D721Med (cell line): Measurements from ENCODE around the gene ATP8A2.
"Not testable (repeated sequence)": the region's sequence is repeated elsewhere in the genome, so short reads cannot be mapped to it uniquely, and the experiment has no call there.

Source experiments
- DNase-seq: peaks from one replicate; pipeline ENCODE4 v3.0.0; 2011; ENCODE audit warnings: low spot score; ENCODE audit not compliant: insufficient read length
- FAIRE-seq: peaks from 2 replicates; lab custom pipeline; 2011; peaks lifted over from hg19 to GRCh38; lab: Jason Lieb, UNC
- TF ChIP-seq, protein P1 (sequence below): IDR thresholded peaks from 2 replicates; pipeline ENCODE4 v1.5.1; 2012; ENCODE audit warnings: mild to moderate bottlenecking, control low read depth; ENCODE audit not compliant: insufficient read depth; ENCODE audit errors: missing control alignments

The ATP8A2 gene

DNA sequence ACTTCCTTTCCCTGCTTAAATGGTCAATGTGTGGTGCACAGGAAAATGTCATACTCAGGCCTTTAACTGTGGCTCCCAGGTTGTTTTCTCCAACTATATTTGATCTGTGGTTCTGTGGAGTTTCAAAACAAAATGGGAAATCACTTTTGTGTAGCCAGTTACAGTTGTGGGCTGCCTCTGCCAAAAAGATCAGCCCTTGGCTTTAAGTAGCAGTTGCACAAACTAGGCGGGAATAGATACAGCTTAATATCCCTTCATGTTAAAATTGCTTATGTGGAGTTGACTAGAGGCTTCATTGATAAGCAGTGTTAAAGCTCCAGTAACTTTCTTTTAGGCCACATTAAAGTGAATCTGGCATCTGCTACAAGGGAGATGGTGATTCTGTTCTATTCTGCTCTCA, 395.2 kb downstream of the ATP8A2 start:
- TF ChIP-seq, protein P1, sequence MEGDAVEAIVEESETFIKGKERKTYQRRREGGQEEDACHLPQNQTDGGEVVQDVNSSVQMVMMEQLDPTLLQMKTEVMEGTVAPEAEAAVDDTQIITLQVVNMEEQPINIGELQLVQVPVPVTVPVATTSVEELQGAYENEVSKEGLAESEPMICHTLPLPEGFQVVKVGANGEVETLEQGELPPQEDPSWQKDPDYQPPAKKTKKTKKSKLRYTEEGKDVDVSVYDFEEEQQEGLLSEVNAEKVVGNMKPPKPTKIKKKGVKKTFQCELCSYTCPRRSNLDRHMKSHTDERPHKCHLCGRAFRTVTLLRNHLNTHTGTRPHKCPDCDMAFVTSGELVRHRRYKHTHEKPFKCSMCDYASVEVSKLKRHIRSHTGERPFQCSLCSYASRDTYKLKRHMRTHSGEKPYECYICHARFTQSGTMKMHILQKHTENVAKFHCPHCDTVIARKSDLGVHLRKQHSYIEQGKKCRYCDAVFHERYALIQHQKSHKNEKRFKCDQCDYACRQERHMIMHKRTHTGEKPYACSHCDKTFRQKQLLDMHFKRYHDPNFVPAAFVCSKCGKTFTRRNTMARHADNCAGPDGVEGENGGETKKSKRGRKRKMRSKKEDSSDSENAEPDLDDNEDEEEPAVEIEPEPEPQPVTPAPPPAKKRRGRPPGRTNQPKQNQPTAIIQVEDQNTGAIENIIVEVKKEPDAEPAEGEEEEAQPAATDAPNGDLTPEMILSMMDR, result no peak
- no peak for DNase-seq
- FAIRE-seq, result no peak

DNA sequence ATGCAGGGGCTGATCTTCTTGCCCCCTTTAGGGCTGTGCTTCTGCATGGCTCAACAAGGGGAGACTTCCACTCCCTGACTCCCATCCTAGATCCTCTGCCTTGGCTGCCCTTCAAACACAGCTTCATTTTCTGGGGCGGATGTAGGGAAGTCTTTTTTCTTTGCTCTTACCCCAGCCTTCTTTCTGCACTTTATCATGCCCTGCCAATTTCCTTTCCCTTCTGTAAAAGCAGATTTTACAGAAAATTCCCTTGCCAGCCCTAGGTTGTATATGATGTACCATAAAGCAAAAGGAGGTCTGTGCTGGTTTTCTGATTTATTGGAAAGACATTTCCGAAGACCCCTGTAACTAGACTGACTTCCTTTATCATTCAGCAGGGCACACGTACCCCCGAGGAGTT, 396.6 kb downstream of the ATP8A2 start:
- no peak for FAIRE-seq
- TF ChIP-seq, protein P1, result no peak
- DNase-seq, result no peak

DNA sequence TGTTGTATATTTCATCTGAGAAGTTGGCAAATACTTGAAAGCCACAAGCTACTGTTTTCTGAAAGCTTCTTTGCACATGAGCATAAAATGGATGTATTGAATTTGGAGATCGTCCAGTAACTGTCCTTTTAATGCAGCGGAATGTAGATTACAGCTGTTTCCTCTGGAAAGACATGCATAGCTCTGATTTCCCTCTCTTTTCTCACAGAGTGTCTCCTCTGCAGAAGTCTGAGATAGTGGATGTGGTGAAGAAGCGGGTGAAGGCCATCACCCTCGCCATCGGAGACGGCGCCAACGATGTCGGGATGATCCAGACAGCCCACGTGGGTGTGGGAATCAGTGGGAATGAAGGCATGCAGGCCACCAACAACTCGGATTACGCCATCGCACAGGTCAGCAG, 397.1 kb downstream of the ATP8A2 start:
- FAIRE-seq, result no peak
- no peak for DNase-seq
- TF ChIP-seq, protein P1, result no peak

DNA sequence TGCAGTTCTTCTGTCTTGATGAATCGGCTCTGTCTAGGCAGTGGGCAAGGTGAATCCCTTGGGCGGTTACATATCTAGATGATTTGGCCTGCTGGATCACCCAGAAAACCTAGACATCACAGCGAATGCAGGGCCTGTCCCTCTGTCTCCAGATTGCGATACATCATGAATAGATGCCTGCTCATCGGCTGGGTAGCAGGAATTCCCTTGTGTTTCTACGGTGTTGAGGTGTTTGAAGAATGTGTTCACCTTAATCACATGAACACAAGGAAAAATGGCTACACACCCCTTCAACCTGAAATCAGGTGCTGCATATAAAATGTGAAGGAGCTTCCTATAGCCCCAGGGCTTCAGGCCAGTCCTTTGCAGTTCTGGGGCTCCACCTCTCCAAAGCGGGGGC, 398.8 kb downstream of the ATP8A2 start:
- TF ChIP-seq, protein P1, result no peak
- FAIRE-seq, result no peak
- no peak for DNase-seq

- DNase-seq (no peak), FAIRE-seq (no peak)
- TF ChIP-seq, protein P1, result no peak
Measured at GRCh38 chr13:25771202-25771601, 399.4 kb downstream of the ATP8A2 start.

DNA sequence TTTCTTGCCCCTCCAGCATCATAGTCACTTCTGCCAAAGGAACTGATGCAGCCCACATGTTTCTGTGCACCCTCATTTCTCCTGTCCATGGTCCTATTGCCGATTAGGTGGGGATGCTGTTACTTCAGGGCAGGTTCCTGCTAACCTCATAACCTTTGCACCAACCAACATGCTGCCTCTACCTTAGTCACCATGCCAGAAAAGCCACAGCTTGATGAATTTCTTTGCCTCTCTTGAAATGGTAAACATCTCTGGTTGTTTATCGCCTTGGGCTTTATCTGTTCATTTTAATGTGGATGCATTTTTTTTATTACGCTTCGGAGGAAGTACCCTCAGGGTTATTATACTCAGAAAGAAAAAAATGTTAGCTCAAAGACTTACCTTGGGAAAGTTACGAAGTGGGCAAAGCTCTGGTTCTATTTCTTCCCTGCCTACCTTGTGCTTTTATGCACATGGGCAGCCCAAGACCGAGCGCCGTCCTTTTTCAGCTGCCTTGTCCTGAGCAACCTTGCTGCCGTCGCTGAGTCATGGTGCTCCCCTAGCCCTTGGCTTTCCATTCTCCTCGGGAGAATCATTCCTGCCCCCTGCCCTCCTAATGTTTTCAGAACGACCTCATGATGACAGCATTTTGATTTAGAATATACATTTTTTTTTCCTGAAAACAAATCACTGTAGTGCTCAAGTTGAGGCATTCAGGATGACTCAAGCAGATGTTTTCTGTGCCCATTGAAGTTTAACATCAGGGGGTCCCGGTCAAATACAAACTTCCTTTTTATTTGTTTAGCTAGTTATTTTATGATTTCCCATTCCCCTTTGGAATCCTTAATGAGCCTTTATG, 400.1 kb downstream of the ATP8A2 start:
- FAIRE-seq (no peak), DNase-seq (no peak)
- TF ChIP-seq, protein P1, result no peak

DNA sequence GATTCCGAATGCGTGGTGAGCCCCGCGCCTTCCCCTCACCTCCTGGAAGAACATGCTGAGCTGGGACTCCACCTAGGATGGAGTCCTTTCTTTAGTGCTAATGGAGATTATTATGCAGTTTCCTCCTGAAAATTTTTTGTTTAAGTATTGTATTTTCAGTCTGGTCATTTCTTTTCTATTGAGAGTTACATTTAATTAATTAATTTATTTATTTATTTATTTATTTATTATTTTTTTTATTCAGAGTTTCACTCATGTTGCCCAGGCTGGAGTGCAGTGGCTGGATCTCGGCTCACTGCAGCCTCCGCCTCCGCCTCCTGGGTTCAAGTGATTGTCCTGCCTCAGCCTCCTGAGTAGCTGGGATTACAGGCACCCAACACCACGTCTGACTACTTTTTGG, 400.8 kb downstream of the ATP8A2 start:
- FAIRE-seq, result not testable (repeated sequence)

DNA sequence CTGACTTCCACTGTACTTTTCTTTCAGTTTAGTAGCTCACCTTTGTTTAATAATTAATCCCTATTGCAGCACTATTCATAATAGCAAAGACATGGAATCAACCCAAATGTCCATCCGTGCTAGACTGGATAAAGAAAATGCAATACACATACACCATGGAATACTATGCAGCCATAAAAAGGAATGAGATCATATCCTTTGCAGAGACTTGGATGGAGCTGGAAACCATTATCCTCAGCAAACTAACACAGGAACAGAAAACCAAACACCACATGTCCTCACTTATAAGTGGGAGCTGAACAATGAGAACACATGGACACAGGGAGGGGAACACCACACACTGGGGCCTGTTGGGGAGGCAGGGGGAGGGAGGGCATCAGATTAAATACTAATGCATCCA, 402.3 kb downstream of the ATP8A2 start:
- DNase-seq, FAIRE-seq: not testable (repeated sequence)

More for the DNA sequence above, 400.8 kb downstream of the ATP8A2 start:
- DNase-seq, result not testable (repeated sequence)
